NCI-H187 treated with DMSO at 0.1 percent for 48 hours (cell line): ENCODE results near the gene HCK.

Experiments used
- DNase-seq: peaks from one replicate; lab custom pipeline; 2025; lab: John Stamatoyannopoulos, UW

Gene HCK

GRCh38 chr20:32127347-32127746 lies 75.3 kb downstream of the HCK start:
- no peak for DNase-seq

DNA sequence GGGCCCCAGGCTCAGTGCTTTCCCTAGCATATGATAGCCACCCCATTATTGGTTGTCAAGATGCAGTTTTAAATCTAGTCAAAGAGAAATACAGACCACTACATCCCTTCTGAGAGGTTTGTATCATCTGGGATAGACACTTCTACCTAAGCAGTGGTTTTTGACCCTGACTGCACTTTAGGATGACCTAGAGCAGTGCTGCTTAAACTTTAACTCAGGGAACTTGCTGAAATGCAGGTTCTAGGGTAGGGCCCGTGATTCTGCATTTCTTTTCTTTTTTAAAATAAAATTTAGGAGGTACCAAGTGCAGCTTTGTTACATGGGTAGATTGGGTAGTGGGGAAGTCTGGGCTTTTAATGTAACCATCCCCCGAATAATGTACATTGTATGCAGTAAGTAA lies 76.1 kb downstream of the HCK start:
- DNase-seq: no peak

DNA sequence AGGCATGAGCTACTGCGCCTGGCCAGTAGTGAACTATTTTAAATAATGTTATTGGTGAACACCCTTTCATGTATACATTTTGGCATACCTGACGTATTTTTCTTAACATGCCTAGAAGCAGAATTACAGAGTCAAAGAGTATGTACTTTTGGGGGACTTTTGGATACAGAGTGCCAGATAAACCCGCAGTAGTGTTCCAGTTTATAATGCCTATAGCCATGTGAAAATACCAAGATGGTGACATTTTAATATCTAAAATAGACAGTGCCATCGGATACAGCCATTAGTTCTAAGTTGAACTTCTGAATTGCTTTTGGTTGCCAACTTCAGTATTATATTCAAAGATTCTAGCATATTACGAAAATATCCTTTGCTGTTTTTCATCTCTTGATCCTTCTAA lies 77.8 kb downstream of the HCK start:
- DNase-seq: no peak

DNA sequence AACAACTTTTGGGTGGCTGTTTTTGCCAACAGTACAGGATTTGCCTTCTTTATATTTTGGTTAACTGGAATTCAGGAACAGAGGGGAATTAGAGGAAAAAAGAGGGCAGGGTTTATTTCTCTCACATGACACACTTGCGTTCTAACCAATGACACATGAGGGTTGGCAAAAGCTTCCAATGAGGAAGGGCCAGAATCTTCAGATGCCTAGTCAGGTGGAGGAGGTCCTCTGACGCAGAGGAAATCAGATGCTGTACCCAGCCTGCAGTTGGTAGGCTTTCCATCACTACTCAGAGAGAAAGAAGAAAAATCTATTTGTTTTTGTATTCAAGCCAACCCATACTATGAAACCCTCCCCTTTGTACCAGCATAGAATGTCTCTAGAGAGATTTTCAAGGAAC lies 78.3 kb downstream of the HCK start:
- DNase-seq: no peak

DNA sequence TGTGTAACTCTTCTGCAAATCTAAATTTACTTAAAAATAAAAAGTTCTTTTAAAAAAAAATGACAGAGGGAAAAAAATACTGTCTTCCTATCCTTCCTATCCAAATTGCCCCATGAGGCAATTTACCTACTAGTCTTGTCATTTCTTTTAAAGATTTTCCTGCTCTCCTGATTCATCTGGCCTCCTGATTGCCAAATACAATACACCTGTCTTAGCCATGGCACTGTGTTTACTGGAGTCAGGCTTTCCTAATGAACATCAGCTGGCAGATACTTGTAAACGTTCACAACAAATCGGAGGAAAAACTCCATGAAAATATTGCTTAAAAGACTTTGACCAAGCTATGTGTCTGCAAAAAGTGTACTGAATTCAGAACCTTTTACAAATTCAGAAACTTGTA lies 78.9 kb downstream of the HCK start:
- no peak for DNase-seq

DNA sequence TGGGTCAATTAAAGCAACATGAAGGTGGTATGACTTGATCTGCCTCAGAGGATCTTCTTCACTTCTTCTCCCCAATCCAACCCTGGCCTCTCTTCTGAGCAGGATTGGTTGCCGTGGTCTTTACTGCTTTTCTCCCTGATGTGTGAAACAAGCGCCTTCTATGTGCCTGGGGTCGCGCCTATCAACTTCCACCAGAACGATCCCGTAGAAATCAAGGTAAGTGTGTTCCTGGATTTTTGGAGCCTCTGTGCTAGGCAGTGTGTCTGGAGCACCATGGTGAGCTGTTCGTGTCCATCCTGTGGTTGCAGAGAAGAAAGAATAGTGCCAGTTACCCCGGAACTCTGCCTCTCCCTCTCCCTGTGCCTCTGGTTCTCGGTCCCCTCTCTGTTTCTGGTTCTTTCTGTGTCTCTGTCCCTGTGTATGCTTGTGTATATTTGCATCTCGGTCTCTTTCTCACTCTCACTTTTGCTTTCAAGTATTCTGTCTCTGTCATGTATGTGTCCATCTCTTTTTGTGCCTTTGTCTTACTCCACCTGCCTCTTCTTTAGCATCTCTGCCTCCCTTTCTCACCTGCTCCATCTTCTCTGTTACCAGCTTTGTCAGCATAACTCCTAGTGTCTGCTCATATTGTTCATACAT lies 81.0 kb downstream of the HCK start:
- no peak for DNase-seq

DNA sequence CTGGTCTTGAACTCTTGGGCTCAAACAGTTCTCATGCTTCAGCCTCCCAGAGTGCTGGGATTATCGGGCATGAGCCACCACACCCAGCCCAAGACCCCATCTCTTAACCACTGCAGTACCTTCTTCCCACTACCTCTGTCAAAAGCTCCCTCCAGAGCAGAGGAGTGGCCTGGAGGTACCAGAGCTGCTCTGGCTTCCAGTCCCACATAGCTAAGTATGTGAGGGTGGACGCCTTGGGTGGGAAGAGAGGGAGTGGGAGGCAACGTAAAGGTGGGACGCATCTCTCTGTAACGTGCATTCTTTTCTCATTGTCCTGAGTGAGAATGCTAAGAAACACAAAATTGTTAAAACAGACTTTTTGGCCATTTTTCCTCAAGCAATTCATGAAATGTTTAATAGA lies 82.0 kb downstream of the HCK start:
- DNase-seq: no peak

DNA sequence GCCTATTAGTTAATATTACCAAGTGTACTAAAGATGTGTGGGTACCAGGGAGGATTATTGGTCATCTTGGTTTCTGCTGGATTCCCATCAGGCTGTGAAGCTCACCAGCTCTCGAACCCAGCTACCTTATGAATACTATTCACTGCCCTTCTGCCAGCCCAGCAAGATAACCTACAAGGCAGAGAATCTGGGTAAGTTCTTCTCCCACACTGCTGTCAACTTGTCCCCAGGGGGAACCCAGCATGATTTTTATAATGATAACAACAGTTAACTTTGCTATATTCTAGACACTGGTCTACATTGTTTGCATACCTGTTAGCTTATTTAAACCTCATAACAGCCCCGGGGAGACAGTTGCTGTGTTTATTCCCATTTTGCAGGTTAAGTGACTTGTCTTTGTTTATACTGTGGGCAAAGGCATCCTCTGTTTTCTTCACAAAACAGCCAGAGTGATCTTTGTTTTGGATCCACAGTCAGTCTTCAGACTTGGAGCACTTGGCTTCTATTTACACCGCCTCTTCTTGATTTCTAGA lies 84.0 kb downstream of the HCK start:
- no peak for DNase-seq

DNA sequence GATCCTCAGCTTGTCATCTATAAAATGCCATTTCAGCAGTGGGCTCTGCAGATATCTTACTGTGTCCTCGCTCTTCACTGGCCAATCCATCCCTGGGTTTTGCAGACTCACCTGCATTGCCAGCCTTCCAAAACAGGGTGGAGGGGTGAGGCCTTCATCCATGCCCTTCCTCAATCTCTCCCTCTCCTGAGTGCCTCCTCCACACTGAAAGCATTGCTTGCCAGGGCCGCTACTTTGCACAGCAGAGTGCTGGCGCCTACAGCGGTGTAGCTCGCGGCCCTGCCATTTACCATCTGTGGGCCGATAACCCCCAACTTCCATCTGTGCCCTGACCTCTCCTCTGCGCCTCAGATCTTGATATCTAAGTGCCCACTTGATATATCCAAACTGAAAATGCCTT lies 86.9 kb downstream of the HCK start:
- DNase-seq: no peak

GRCh38 chr20:32139947-32140346 lies 87.9 kb downstream of the HCK start:
- peak; percentile 39 for DNase-seq

DNA sequence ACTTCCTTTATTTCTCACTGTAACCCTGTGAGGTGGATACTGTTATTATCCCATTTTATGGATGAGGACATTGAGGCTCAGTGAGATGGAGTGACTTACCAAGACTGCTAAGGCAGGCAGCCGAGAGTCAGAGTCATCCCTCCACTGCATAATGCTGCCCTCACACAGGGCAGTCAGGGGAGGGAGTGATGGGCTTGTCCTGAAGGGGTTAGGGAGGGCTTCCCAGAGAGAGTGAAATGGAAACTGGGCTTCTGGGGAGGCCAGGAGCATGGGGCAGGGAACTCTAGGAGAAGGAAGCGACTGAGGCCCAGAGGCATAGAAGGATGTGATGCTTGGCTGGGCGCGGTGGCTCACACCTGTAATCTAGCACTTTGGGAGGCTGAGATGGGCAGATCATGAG lies 88.6 kb downstream of the HCK start:
- DNase-seq: no peak

GRCh38 chr20:32141465-32141980 lies 89.5 kb downstream of the HCK start:
- DNase-seq: no peak

DNA sequence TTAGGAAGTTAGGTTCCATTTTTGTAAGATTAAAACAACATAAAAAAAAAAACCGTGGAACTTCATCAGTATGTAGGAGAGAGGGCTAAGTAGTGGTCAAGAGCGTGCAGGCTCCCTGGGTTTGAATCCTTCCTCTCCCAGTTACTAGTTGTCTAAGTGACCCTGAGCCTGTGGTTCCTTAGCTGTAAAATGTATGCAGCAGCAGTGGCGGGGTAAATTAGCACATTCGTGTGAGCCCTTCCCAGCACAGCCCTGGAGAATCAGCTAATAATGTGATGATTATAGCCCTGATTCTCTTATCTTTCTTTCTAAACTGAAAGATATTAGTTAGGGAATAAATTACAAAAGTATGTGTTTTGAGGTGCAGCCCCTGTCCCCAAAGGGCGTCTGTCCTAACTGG lies 90.0 kb downstream of the HCK start:
- DNase-seq: no peak

DNA sequence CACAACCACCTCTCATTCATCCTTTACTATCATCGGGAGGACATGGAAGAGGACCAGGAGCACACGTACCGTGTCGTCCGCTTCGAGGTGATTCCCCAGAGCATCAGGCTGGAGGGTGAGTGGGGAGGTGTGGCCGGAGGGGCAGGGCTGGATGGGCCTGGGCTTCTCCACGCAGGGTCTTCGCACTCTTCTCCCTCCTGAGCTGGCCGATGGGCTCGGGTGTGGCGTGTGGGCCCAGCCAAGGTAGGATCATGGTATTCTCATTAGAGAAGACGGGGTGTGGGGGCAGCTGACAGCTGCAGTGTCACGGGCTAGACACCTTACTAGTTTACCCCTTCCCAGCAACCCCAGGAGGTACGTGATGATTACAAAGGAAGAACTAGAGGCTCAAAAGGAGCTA lies 90.9 kb downstream of the HCK start:
- DNase-seq: no peak

- no peak for DNase-seq
These were observed 93.0 kb downstream of the HCK start for GRCh38 chr20:32144898-32145662.

DNA sequence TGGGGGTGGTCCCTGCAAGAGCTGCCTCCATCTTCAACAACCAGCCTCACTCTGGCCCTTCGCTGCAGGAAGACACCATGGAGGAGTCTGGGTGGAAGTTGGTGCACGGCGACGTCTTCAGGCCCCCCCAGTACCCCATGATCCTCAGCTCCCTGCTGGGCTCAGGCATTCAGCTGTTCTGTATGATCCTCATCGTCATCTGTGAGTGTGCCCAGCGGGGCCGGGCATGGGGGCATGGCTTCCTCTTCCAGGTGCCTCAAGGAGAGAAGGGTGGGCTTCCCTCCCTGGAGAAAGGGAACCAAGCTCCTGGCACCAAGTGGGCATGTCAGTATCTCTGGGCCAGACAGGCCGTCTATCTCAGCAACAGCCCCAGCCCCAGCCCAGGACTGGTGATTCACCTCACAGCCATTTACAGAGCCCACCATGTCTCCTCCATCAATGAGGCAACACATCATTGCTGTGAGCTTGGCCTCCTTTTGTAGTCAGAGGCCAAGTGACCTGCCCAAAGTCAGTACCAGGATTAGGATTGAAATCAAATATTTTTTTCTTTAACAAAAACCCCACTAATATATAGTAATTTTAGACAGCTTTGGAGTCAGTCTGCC lies 97.6 kb downstream of the HCK start:
- DNase-seq: no peak

DNA sequence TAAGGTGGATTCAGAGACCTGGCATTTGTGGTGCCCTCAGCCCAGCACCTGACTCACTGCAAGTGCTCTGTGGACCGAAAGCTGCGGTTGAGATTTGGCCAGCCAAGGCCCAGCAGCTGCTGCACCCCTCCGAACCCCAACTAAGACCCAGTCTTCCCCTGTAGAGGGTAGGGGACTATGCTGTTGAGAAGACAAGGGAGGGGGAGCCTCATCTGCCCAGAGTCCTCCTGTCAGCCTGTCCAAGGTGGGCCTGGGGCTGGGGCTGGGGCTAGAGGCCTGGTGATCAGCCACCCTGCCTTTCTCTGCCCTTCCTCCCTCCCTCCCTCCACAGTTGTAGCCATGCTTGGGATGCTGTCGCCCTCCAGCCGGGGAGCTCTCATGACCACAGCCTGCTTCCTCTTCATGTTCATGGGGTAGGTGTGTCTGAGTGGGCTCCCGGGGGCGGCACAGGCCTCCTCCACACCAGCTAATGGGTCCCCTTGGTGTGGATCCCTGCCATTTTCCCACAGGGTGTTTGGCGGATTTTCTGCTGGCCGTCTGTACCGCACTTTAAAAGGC lies 98.3 kb downstream of the HCK start:
- no peak for DNase-seq
